PC-3 (cell line): ENCODE measurements around the gene MYL5.

Source experiments
- EZH2 ChIP-seq: fragments of 300-600 bp; sonication (generic); IDR thresholded peaks from one replicate; pipeline ENCODE4 v1.6.1; 2017; ENCODE audit warnings: antibody characterized with exemption, mild to moderate bottlenecking, low read length; ENCODE audit not compliant: unreplicated experiment
- TF ChIP-seq, protein P1 (sequence below): fragments of 300-600 bp; sonication (generic); conservative IDR thresholded peaks from 2 replicates; pipeline ENCODE4 v1.5.1; 2017; ENCODE audit warnings: antibody characterized with exemption, low read depth, mild to moderate bottlenecking, low read length

GRCh38 chr4:682490-683172 lies 8.3 kb downstream of the MYL5 start:
- TF ChIP-seq, protein P1, sequence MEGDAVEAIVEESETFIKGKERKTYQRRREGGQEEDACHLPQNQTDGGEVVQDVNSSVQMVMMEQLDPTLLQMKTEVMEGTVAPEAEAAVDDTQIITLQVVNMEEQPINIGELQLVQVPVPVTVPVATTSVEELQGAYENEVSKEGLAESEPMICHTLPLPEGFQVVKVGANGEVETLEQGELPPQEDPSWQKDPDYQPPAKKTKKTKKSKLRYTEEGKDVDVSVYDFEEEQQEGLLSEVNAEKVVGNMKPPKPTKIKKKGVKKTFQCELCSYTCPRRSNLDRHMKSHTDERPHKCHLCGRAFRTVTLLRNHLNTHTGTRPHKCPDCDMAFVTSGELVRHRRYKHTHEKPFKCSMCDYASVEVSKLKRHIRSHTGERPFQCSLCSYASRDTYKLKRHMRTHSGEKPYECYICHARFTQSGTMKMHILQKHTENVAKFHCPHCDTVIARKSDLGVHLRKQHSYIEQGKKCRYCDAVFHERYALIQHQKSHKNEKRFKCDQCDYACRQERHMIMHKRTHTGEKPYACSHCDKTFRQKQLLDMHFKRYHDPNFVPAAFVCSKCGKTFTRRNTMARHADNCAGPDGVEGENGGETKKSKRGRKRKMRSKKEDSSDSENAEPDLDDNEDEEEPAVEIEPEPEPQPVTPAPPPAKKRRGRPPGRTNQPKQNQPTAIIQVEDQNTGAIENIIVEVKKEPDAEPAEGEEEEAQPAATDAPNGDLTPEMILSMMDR, result no peak
- no peak for TF ChIP-seq EZH2
